Measurements from ENCODE around the gene ACVRL1. TPM values are rescaled to one million over a fixed set of nuclear protein-coding genes. Genes with fewer than 3 reads are reported as not detected.

The ACVRL1 gene
- total and polyA plus RNA-seq, 2 experiments from 2014 or later = 1.4 to 4.6 TPM

GRCh38 chr12:51937926-51938325 lies 30.6 kb downstream of the ACVRL1 start:
- Histone ChIP-seq H3K9me2 (replicated peaks; ENCODE audit: insufficient read depth) (no peaks in the 10 kb centered on the region), H3K27ac (no peak overlapping the region), H3K27me3 (no peaks in the 10 kb centered on the region), H3K4me3 (no peak overlapping the region), H3K9me3 (ENCODE audit: low read depth) (no peaks in the 10 kb centered on the region), H3K36me3 (replicated peaks; ENCODE audit: insufficient read depth, low read depth) (no peaks in the 10 kb centered on the region), H4K20me1 (ENCODE audit: insufficient read depth, poor library complexity, severe bottlenecking) (no peaks in the 10 kb centered on the region), H2AFZ (no peak overlapping the region), H3K4me1 (ENCODE audit: insufficient read depth) (peaks cover 11% of the 10 kb centered on the region), H3K4me2 (no peak overlapping the region), H3K79me2 (no peaks in the 10 kb centered on the region)
- no peak for TF ChIP-seq EZH2 (IDR thresholded peaks at IDR 0.05; ENCODE audit: borderline replicate concordance)
- TF ChIP-seq, protein P1, sequence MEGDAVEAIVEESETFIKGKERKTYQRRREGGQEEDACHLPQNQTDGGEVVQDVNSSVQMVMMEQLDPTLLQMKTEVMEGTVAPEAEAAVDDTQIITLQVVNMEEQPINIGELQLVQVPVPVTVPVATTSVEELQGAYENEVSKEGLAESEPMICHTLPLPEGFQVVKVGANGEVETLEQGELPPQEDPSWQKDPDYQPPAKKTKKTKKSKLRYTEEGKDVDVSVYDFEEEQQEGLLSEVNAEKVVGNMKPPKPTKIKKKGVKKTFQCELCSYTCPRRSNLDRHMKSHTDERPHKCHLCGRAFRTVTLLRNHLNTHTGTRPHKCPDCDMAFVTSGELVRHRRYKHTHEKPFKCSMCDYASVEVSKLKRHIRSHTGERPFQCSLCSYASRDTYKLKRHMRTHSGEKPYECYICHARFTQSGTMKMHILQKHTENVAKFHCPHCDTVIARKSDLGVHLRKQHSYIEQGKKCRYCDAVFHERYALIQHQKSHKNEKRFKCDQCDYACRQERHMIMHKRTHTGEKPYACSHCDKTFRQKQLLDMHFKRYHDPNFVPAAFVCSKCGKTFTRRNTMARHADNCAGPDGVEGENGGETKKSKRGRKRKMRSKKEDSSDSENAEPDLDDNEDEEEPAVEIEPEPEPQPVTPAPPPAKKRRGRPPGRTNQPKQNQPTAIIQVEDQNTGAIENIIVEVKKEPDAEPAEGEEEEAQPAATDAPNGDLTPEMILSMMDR (IDR thresholded peaks at IDR 0.05; ENCODE audit: poor library complexity) = no peak
- no peak for TF ChIP-seq EZH2phosphoT487 (IDR thresholded peaks at IDR 0.05; ENCODE audit: low read depth, severe bottlenecking, unreplicated experiment)
- 24% methylated on average over 2 of the region's 2 CpGs for WGBS (ENCODE audit: low lambda C conversion rate, missing lambda C conversion rate)
- DNase-seq (ENCODE audit: low spot score) = no peak

DNA sequence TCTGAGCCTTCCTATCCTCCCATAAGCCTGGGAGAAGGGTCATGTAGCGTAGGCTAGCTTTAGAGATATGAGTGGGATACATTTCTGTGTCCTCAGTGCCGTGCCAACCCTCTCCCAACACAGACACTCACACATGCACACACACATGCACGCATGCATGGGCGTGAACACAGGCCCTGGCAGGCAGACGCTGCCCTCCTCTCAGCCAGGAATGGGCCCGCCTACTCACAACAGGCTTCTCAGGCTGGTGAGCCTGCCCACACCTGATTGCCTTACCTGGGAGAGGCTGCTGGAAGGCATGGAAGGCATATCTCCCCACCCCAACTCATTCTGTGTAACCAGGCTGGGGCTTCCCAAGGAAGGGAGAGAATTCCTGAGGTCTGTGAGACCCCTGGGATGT lies 31.4 kb downstream of the ACVRL1 start:
- Histone ChIP-seq H3K9me3 (ENCODE audit: low read depth) (no peaks in the 10 kb centered on the region), H3K9me2 (replicated peaks; ENCODE audit: insufficient read depth) (no peaks in the 10 kb centered on the region), H4K20me1 (ENCODE audit: insufficient read depth, poor library complexity, severe bottlenecking) (no peaks in the 10 kb centered on the region), H3K36me3 (replicated peaks; ENCODE audit: insufficient read depth, low read depth) (no peaks in the 10 kb centered on the region), H3K4me3 (no peak overlapping the region), H3K27ac (no peak overlapping the region), H3K4me1 (ENCODE audit: insufficient read depth) (peaks cover 11% of the 10 kb centered on the region), H3K4me2 (no peak overlapping the region), H3K27me3 (no peaks in the 10 kb centered on the region), H2AFZ (no peak overlapping the region), H3K79me2 (no peaks in the 10 kb centered on the region)
- DNase-seq (ENCODE audit: low spot score) = no peak
- TF ChIP-seq EZH2 (IDR thresholded peaks at IDR 0.05; ENCODE audit: borderline replicate concordance) = no peak
- 95% methylated on average over 6 of the region's 6 CpGs for WGBS (ENCODE audit: low lambda C conversion rate, missing lambda C conversion rate)

GRCh38 chr12:51941011-51941581 lies 33.8 kb downstream of the ACVRL1 start:
- TF ChIP-seq, protein P1 (IDR thresholded peaks at IDR 0.05; ENCODE audit: poor library complexity) = no peak
- TF ChIP-seq EZH2 (IDR thresholded peaks at IDR 0.05; ENCODE audit: borderline replicate concordance) = no peak
- no peak for TF ChIP-seq EZH2phosphoT487 (IDR thresholded peaks at IDR 0.05; ENCODE audit: low read depth, severe bottlenecking, unreplicated experiment)
- peak overlapping the region; percentile 17 for H3K4me2 ChIP-seq
- DNase-seq (ENCODE audit: low spot score) = peak; percentile 51
- no peaks in the 10 kb centered on the region for H4K20me1 ChIP-seq (ENCODE audit: insufficient read depth, poor library complexity, severe bottlenecking)
- H3K27ac ChIP-seq = peak overlapping the region; percentile 53
- H3K27me3 ChIP-seq = no peaks in the 10 kb centered on the region
- H3K36me3 ChIP-seq (replicated peaks; ENCODE audit: insufficient read depth, low read depth) = no peaks in the 10 kb centered on the region
- 58% methylated on average over 15 of the region's 15 CpGs for WGBS (ENCODE audit: low lambda C conversion rate, missing lambda C conversion rate)
- no peaks in the 10 kb centered on the region for H3K9me3 ChIP-seq (ENCODE audit: low read depth)
- H3K9me2 ChIP-seq (replicated peaks; ENCODE audit: insufficient read depth) = no peaks in the 10 kb centered on the region
- H3K4me1 ChIP-seq (ENCODE audit: insufficient read depth) = peaks cover 11% of the 10 kb centered on the region
- H2AFZ ChIP-seq = no peak overlapping the region
- no peaks in the 10 kb centered on the region for H3K79me2 ChIP-seq
- no peak overlapping the region for H3K4me3 ChIP-seq

DNA sequence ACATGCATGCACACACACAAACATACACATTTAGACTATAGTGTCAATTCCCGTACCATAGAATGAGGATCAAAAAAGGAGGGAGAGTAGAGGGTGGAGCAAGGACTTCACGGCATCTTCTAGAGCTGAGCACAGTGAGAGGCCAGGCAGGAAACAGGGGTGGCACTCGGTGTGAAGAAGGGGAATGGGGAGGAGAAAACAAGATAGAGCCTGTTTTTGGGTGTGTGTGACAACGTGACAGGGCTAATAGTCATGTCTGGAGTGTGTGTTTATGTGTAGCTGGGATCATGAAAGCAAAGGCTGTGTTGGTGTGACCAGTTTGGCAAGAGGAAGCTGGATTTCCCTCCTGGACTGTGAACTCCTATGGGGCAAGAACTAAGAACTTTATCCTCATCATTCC lies 34.3 kb downstream of the ACVRL1 start:
- Histone ChIP-seq H3K9me3 (ENCODE audit: low read depth) (no peaks in the 10 kb centered on the region), H3K9me2 (replicated peaks; ENCODE audit: insufficient read depth) (no peaks in the 10 kb centered on the region), H3K4me1 (ENCODE audit: insufficient read depth) (peaks cover 11% of the 10 kb centered on the region), H4K20me1 (ENCODE audit: insufficient read depth, poor library complexity, severe bottlenecking) (no peaks in the 10 kb centered on the region), H3K4me2 (peak overlapping the region; percentile 17), H3K79me2 (no peaks in the 10 kb centered on the region), H3K36me3 (replicated peaks; ENCODE audit: insufficient read depth, low read depth) (no peaks in the 10 kb centered on the region), H2AFZ (no peak overlapping the region), H3K4me3 (no peak overlapping the region), H3K27me3 (no peaks in the 10 kb centered on the region), H3K27ac (peak overlapping the region; percentile 53)
- WGBS (ENCODE audit: low lambda C conversion rate, missing lambda C conversion rate) = 50% methylated on average over 4 of the region's 4 CpGs
- TF ChIP-seq EZH2 (IDR thresholded peaks at IDR 0.05; ENCODE audit: borderline replicate concordance) = no peak
- DNase-seq (ENCODE audit: low spot score) = no peak
